GM21360 (cell line): Measurements from ENCODE around the gene IL3.
A peak's percentile ranks its signal among the peaks of the same experiment; 100 is the strongest.

Experiments
- ATAC-seq: cut with Tn5 transposase; IDR thresholded peaks from one replicate; pipeline ENCODE4 v1.9.1; 2021; ENCODE audit warnings: mild to moderate bottlenecking, moderate library complexity; ENCODE audit not compliant: unreplicated experiment

The IL3 gene

GRCh38 chr5:132060501-132061161 is at the start of gene IL3:
IL3 (plus strand) TSS chr5:132060655; CDS start chr5:132060707, 52 bp downstream.
- ATAC-seq, result no peak

GRCh38 chr5:132010989-132011621 is 49.4 kb upstream of the IL3 start:
- ATAC-seq, result no peak

GRCh38 chr5:132011622-132012343 is 48.7 kb upstream of the IL3 start, which contains the start of gene ACSL6:
ACSL6 (minus strand) TSS chr5:132011658; CDS start chr5:132011553, 105 bp downstream.
- ATAC-seq, result no peak

GRCh38 chr5:132012371-132013005 is 48.0 kb upstream of the IL3 start:
- no peak for ATAC-seq

- no peak for ATAC-seq
Observed at GRCh38 chr5:132013006-132013689, 47.3 kb upstream of the IL3 start.

- ATAC-seq, result no peak
Observed at GRCh38 chr5:132013711-132014110, 46.7 kb upstream of the IL3 start.

GRCh38 chr5:132016721-132017250 is 43.7 kb upstream of the IL3 start:
- no peak for ATAC-seq

- no peak for ATAC-seq
Observed at GRCh38 chr5:132017316-132017715, 43.1 kb upstream of the IL3 start.

GRCh38 chr5:132017738-132018625 is 42.5 kb upstream of the IL3 start:
- no peak for ATAC-seq

- no peak for ATAC-seq
Observed at GRCh38 chr5:132019337-132019736, 41.1 kb upstream of the IL3 start.

GRCh38 chr5:132019857-132020555 is 40.4 kb upstream of the IL3 start:
- ATAC-seq, result peak; percentile 97

GRCh38 chr5:132020568-132021339 is 39.7 kb upstream of the IL3 start:
- peak; percentile 24 for ATAC-seq

GRCh38 chr5:132021654-132022053 is 38.8 kb upstream of the IL3 start:
- no peak for ATAC-seq

GRCh38 chr5:132022737-132023136 is 37.7 kb upstream of the IL3 start:
- no peak for ATAC-seq

GRCh38 chr5:132023258-132024116 is 37.0 kb upstream of the IL3 start:
- ATAC-seq, result no peak

GRCh38 chr5:132024117-132024435 is 36.4 kb upstream of the IL3 start:
- no peak for ATAC-seq

GRCh38 chr5:132024789-132025402 is 35.6 kb upstream of the IL3 start:
- ATAC-seq, result no peak
